GM19099 (cell line): Measurements from ENCODE around the gene PTPMT1.

ENCODE experiments used
- POLR2A ChIP-seq: IDR thresholded peaks from 3 replicates; pipeline ENCODE4 v1.6.1; 2011; ENCODE audit warnings: low read depth; ENCODE audit not compliant: insufficient read length; ENCODE audit errors: extremely low read depth

The PTPMT1 gene

DNA sequence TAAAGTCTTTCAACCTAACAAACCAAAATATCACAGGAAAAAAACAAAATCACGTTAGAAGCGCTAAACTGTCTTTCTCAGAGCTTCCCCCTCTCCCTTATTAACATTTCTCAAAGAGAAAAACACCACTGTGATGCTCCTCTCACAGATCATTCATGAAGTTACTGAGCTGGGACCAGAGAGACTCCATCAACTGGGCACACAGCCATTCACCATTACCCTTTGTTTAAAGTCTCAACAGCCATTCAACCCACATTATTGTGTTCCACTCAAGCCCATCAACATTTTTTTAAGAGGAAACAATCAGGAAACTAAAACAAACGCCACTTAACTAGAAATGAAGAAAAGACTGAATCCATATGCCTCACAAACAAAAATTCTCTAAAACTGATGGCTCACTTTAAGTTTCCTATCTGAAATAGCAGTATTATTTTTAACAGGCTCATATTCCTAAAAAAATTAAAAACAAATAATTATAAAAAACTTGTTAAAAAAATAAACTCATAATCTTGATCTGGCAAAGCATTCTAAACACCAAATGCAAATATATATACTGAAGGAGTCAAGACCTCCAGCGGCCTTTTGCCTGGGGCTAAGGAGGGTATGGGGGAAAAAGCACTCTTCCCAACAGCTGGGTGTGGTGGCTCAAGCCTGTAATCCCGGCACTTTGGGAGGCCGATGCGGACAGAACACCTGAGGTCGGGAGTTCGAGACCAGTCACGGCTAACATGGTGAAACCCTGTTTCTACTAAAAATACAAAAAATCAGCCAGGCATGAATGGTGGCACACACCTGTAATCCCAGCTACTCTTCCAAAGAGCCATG is 26.4 kb upstream of the PTPMT1 start:
- TF ChIP-seq POLR2A = no peak

DNA sequence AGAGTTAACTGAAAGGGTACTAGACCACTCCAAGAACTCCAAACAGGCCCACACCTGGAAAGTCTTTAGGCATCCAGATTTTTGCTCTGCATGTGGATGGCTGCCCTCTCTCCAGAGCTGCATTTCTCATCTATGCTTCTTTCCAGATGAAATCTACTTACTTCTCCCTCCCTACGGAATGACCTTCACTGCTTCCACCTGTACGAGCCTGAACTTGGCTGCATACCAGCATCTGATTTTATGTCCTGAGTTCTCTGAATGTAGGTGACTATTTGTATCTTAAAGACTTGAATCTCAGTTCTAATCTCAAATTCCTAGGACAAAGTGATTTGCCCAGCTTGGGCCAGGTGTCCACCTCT is 25.7 kb upstream of the PTPMT1 start:
- TF ChIP-seq POLR2A = no peak

DNA sequence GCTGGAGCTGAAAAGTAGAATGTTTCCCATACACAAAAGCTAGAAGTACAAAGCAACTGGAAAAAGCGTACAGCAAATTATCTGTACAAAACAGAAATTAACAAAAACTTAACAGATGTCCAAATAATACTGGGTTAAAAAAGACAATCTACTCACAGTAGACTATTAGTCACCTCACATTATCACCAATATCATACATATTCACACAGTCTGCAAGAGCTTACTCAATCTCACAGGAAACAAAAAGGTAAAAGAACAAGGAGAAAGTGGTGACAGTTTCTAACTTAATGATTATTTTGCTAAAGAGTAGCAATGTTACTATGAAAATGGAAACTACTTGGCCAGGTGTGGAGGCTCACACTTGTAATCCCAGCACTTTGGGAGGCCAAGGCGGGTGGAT is 24.3 kb upstream of the PTPMT1 start:
- TF ChIP-seq POLR2A = no peak

DNA sequence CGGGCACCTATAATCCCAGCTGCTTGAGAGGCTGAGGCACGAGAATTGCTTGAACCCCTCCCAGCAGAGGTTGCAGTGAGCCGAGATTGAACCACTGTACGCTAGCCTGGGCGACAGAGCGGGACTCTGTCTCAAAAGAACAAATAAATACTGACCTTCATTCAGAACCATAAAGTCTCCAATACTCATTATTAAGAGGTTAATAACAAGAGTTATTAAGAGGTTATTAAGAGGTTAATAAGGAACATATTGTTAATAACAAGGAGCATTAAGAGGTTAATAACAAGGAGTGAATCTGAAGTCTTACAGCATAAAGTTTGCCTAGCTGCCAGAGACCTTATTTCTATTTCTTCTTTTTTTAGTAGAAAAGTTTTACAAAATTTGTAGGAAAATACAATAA is 20.1 kb upstream of the PTPMT1 start:
- TF ChIP-seq POLR2A = no peak

DNA sequence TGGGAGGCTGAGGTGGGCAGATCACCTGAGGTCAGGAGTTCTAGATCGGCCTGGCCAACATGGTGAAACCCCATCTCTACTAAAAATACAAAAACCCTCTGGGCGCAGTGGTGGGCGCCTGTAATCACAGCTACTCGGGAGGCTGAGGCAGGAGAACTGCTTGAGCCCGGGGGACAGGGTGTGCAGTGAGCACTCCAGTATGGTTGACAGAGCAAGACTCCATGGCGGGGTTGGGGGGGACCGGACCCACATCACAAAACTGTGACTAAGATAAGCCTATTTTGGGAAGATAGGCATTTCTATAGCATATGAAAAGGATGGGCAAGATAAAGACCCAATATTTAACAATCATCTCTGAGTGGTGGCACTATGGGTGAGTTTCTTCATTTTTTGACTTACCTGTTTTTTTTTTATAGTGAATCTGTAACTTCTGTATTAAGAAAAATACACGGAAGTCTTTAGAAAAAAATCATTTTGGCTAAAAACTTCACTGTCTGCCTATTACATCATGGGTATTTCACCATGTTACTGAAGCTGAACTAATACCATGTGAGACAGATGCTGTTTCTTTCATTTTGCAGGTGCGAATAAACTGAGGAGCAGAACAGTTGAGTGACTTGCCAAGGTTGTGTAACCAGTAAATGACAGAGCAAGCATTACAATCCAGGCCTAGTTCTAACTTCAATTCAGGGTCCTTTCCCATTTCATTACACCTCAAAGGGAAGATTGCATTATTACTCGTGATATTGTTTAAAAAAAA is 14.9 kb upstream of the PTPMT1 start:
- TF ChIP-seq POLR2A = no peak

DNA sequence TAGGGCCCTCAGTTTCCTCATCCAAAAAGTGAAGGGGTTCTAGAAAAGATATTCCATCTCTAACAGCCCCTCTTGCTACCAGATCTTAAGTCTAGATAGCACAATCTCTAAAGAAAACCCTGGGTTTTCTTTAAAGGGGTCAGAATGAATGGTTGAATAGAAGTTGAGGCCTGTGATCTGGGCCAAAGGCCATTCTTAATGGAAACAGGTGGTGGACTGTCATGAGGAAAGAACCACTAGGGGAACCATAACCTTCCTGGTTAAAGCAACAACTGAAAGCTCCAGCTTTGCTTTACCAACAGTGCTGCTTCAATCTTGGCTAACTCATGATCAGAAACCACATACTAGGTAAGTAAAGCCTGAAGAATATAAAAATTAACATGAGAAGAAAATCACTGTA is 14.3 kb upstream of the PTPMT1 start:
- no peak for TF ChIP-seq POLR2A

DNA sequence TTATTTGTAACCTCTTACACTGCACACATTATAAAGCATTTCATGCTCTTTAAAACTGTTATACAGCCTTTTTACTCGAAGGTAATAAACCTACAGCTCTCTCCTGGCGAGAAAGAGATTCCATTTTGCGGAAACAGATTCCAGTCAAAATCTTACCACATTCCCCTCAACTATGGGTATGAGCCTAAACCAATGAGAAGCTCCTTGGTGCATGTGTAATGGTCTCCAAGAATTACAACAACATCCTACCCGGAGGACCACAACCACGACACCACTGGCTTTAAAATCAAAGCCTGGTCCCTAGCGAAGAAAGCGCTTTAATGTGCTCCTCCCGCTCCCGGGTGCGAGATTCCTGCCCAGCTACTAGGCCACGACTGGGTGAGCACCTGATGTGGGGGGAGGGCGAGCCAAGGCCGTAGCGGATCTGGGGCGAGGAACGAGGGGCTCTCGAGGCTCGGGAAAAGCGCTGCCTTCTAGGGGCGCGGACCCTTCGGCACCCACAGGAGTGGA is 13.3 kb upstream of the PTPMT1 start:
- TF ChIP-seq POLR2A = no peak

DNA sequence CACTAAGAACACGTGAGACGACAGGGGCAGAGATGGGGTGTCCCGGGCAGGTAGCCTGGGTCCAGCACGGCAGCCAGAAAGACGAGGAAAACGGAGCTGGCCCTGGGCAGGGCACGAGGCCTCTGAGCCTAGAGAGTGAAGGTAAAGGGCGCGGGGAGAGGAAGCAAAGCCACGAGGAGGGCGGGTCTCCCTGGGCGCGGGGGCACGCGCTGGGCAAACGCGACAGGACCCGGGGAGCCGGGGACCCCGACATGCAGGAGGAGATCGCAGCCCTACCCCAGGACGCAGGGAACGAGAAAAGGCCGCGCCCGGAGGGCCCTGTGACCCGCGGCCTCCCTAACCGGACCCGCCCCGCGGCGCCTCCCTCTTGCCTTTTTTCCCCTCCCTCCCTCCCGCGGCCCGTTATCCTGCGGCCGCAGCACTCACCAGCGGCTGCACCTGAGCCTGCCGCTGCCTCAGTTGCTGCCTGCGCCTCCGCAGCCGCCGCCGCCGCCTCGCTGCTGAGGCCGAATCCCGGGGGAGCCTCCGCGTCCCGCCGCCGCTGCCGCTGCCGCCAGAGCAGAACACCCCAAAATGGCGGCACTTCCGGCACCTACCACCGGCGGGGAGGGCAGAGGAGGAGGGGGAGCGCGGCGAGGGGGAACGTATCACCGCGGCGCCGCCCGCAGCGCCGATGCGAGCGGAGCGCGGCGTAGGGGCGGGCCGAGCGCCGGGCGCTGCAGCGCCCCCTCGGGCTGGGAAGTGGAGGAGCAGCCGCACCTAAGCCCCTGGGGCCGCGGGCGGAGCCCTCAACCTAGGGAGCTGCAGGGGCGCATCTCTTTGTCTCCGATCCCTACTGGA is 12.6 kb upstream of the PTPMT1 start, which contains the start of gene CELF1:
TSS of gene CELF1 (minus strand) at position 567 of the 840 bp plus-strand sequence. CDS start 53,609 bp downstream, outside the sequence.
- TF ChIP-seq POLR2A = peak; percentile 79

DNA sequence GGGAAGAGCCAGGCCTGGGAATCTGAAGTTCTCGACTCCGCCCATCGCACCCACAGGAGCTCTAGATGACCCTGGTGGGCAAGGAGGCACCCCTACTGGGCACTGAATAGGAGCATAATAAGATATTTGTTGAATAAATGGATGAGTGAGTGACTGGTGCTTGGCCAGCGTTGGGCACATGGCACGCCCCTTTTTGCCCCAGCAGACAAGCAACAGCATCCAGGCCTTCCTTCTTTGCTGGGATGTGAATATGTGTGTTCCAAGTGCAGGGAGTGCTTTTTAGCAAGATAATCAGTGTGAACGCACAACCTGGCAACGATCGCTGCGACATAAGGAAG is 12.0 kb upstream of the PTPMT1 start:
- TF ChIP-seq POLR2A = no peak

DNA sequence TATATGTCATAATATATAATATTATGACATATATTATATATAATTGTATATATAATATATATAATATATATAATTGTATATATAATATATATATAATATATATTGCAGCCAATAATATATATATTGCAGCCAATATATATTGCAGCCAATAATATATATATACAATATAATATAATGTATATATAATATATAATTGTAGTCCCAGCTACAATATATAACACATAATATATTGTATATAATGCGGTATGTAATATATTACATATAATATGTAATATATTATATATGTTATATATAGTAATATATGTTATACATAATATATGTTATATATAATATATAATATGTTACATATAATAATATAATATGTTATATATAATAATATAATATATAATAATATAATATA is 6.7 kb upstream of the PTPMT1 start:
- no peak for TF ChIP-seq POLR2A

DNA sequence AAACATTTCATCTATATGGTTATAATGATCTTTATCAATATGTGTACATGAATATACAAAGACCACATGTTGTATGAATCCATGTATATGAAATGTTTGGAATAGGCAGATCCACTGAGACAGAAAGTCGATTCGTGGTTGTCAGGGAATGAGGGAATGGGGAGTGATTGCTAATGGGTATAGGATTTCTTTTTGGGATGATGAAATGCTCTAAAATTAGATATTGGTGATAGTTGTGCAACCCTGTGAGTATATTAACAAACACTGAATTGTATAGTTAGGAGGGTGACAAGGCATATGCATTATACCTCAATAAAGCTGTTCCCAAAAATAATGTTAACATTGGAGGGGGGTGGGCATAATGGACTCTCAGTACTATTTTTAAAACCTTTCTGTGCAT is 5.0 kb upstream of the PTPMT1 start:
- TF ChIP-seq POLR2A = no peak

DNA sequence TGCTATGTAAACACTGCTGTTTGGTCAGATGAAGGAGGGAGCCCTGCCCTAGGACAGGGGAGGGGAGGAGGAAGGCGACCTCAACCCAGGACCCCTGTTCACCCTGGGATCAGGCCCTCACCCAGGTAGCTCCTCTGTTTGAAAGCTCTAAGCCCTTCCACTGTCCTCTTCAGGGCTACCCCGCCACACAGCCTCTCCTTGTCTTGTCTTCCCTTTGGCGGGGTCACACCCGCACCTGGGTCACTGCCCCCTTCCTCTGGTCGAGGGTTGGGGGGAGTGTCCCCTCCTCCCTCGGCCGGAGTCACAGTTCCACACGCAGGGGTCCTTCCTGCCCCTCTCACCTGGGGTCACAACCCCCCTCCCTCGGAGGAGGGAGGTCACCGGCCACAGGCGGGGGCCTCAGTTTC is 463 bp upstream of the PTPMT1 start:
- no peak for TF ChIP-seq POLR2A

DNA sequence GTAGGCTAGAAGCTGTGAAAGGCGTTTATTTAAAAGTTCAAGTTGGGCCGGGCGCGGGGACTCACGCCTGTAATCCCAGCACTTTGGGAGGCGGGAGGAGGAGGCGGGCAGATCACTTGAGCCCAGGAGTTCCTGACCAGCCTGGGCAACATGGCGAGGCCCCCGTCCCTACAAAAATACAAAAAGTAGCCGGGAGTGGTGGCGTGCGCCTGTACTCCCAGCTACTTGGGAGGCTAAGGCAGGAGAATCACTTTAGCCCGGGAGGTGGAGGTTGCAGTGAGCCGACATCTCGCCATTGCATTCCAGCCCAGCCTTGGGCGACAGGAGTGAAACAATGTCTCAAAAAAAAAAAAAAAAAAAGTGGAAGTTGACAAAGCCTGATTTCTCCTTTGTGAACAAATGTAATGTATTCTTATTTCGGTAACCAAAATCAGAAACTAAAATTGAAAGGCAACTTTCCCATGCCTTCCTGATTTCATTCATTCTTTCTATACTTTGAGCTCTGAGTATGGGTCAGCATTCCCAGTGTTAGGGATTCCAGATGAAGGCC is 825 bp downstream of the PTPMT1 start:
- TF ChIP-seq POLR2A = no peak

DNA sequence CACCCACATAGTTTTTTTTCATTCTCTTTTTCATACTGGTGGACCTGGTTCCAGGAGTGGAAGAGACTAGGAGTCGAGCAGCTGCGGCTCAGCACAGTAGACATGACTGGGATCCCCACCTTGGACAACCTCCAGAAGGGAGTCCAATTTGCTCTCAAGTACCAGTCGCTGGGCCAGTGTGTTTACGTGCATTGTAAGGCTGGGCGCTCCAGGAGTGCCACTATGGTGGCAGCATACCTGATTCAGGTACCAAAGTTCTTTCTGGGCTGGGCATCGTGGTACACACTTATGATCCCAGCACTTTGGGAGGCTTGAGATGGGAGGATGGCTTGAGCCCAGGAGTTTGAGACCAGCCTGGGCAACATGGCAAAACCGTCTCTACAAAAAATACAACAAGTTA is 4.2 kb downstream of the PTPMT1 start:
- TF ChIP-seq POLR2A = no peak
